HTR-8/SVneo (cell line): ENCODE data around the gene ANLN.

Experiments used
- DNase-seq: peaks from one replicate; pipeline ENCODE4 v3.0.0; 2011; ENCODE audit warnings: low spot score, mixed read lengths; ENCODE audit not compliant: insufficient read length
- FAIRE-seq: peaks from 2 replicates; lab custom pipeline; 2011; peaks lifted over from hg19 to GRCh38; lab: Jason Lieb, UNC

Gene ANLN

GRCh38 chr7:36389371-36390198, at the start of gene ANLN:
TSS of gene ANLN (plus strand) at chr7:36389862. CDS start at chr7:36390027, 165 bp downstream.
- FAIRE-seq (peak; percentile 90), DNase-seq (peak; percentile 90)

GRCh38 chr7:36343548-36343947, 46.1 kb upstream of the ANLN start:
- DNase-seq, result no peak
- no peak for FAIRE-seq

DNA sequence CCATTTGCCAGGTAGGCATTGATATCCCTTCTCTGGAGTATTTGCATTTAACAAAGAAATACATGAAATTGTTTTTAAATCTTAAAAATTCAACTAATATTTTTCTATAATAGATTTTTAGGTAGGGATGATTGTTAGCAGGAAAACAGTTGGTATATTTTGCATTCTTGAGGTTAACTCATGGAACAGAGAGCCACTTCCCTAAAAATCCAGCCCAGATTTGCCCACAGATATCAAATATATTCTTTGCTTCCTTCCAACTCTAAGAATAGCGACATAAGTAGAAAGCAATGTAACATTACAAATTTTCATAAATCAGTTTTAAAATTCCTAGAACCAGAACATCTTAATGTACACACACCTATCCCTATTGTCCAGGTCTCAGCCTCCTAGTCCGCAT, 45.0 kb upstream of the ANLN start:
- no peak for DNase-seq

GRCh38 chr7:36346260-36346831, 43.3 kb upstream of the ANLN start:
- FAIRE-seq, result no peak
- DNase-seq, result no peak

More for the DNA sequence above, 45.0 kb upstream of the ANLN start:
- FAIRE-seq, result no peak

- FAIRE-seq, result peak; percentile 33
- peak; percentile 23 for DNase-seq
Observed at GRCh38 chr7:36348256-36348655, 41.4 kb upstream of the ANLN start.

DNA sequence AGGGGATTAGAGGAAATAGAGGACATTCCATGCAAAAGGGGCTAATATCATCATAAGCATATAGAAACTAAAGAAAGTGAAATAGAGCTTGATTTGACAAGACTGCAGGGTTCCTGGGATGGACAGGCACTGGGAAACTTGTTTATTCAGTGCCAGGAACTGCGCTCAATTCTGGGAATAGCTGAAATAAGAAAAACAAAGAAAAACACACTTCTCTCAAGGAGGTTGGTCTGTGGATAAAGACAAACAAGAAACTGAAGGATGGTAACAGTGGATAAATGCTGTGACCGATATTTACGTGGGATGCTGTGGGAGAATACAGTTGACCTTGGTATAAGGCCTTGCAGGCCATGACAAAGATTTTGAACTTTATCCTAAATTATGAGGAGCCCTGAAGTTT, 40.9 kb upstream of the ANLN start:
- FAIRE-seq (no peak), DNase-seq (no peak)

GRCh38 chr7:36349626-36350025, 40.0 kb upstream of the ANLN start:
- FAIRE-seq (no peak), DNase-seq (no peak)

DNA sequence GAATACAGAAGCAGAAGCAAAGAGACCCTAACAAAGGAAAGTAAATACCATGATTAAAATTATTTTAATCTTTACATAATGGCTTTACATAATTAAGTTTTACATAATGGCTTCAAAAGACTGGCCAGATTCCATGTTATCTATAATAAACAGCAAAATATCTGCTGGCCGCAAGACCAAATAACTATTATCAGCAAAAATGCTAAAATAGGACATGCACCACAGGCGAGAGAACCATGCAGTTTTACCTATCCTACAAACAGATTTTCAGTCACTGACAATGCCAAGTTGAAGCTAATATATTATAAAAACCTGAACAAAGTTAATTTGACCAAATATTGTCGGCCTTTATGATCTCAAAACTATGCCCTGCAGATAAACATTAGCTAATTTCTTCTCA, 34.2 kb upstream of the ANLN start:
- FAIRE-seq, result no peak
- no peak for DNase-seq

- FAIRE-seq (no peak), DNase-seq (no peak)
Observed at GRCh38 chr7:36357054-36357453, 32.6 kb upstream of the ANLN start.

GRCh38 chr7:36358589-36358988, 31.1 kb upstream of the ANLN start:
- DNase-seq (no peak), FAIRE-seq (no peak)

- no peak for FAIRE-seq
Observed at GRCh38 chr7:36360244-36360643, 29.4 kb upstream of the ANLN start.

DNA sequence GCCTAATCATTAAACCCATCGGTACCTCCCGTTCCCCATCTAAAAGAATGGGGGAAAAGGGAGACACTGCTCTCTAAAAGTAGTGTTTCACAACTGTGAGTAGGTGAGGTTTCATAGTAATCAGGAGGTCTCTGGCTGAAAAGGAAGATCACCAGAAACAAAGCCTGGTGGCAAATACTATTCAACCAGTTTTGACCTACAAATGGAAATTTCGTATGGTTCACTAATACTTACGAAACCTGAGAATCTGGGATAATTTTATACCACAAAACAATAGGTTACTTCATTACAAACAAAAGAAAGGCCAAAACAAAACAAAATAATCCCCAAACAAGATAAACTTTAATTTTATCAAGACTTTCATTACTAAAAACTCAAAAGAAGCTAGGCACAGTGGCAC, 28.4 kb upstream of the ANLN start:
- DNase-seq (no peak), FAIRE-seq (no peak)

More at GRCh38 chr7:36360244-36360643, 29.4 kb upstream of the ANLN start:
- no peak for DNase-seq

GRCh38 chr7:36363515-36363914, 26.1 kb upstream of the ANLN start:
- FAIRE-seq, result no peak
- no peak for DNase-seq

GRCh38 chr7:36366005-36366717, 23.5 kb upstream of the ANLN start:
- FAIRE-seq (no peak), DNase-seq (no peak)

DNA sequence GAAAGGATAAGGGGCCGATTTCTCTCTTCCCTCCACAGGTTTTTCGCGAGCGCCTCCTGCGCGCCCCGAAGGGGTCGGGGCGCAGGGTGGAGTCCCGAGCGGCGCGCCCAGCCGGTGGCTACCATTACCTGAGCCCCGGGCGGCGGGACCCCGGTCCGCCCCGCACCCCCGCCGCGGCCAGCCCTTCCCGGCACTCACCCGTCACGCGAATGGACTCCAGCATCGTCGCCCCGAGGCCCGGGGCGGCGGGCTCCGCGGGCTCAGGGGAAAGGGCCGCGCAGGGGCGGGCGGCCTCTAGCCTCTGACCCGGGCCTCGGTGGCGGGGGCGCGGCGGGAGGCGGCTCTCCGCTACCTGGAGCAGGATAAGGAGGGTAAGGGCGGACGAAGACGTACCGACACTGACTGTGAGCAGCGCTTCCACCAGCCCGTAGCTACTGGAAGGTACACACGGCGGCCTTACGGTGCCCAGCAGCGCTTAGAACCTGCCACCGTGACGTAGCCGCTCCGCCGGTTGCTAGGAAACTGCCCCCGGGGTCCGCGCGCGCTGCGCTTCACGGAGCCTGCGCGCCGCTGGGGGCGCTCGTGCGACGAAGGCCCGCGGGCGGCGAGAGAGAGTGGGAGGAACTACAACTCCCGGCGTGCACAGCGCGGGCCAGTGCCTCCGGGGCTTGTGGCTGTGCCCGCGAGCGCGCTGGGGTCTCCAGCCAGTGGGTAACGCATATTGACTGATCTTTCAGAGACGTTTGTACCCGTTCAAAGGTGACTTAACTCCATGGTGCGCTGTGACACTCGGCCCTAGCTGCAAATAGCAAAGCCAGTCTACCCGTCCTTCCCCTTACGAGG, 22.7 kb upstream of the ANLN start:
- DNase-seq (peak; percentile 93), FAIRE-seq (peak; percentile 86)

GRCh38 chr7:36367561-36368077, 22.0 kb upstream of the ANLN start:
- DNase-seq (no peak), FAIRE-seq (no peak)

- no peak for DNase-seq
- no peak for FAIRE-seq
Observed at GRCh38 chr7:36368496-36368895, 21.2 kb upstream of the ANLN start.

DNA sequence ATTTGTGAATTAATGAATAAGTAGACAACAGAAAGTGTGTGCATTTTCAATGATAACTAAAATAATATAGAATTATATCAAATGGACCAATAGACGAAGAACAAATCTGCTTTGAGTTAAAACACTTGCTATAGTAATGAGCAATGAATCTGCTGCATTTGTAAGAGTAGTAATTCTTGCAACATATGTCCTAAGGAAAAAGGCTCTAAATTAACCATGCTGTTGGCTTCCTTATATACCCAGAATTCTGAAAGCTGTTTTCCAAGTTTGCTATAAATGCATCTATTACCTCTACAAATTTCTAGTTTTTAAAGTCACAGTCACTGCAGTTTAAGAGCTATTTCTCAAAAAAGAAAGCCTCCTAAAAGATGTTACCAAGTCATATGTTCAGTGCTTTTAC, 20.5 kb upstream of the ANLN start:
- FAIRE-seq (no peak), DNase-seq (no peak)

DNA sequence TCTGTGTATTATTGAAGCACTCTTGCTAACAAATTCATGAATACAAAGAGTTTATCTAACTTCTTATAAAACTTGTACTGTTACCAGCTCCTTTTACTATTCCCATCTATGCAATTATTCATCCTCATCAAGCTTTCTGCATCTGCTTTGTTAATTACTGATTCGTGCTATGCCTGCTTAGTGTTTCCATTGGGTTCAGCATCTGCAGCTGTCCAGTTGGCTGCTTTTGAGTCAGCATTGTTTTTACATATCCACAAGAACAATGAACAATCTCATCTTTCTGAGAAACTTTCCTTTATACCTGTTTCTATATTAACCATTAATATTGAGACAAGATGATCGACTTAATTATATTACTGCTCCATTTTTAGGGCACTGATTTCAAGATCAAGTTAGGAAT, 19.6 kb upstream of the ANLN start:
- DNase-seq, result no peak
- no peak for FAIRE-seq

DNA sequence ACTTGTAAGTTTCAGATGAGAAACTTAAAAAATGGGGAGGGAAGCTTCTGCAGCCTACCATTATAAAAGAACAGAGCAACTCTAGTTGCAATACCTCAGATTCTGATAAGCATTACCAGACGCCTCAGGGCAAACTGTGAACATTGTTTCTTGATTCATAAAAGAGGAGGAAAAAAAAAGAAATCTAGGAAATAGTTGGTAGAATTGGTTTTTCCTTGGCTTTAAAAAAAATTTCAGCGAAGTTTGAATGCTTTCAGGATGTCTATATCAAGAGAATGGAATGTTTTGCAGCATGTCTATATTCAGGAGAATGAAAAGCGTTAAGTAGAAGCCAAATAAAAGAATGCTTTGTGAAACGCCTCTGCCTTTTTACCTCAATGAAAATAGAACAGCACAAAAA, 17.5 kb upstream of the ANLN start:
- FAIRE-seq, result no peak

More for the DNA sequence above, 17.5 kb upstream of the ANLN start:
- peak; percentile 39 for DNase-seq
